Suprapubic skin (tissue), 3 donors: ENCODE measurements around the gene REG3A.

Experiments used
- EP300 ChIP-seq: sonication (generic); formaldehyde crosslinking; IDR thresholded peaks from one replicate; pipeline ENCODE4 v1.6.1; 2017; ENCODE audit warnings: antibody characterized with exemption
- POLR2A ChIP-seq, 2 donors: fragments of 450-650 bp; IDR thresholded peaks; one replicate each; pipeline ENCODE4 v1.6.1; 2017; ENCODE audit warnings: antibody characterized with exemption in 2 of 2, mild to moderate bottlenecking in 2 of 2, moderate library complexity in 2 of 2
- TF ChIP-seq, protein P1 (sequence below), 2 donors: fragments of 200-600 bp in 1 of 2; fragments of 450-650 bp in 1 of 2; sonication (generic) in 1 of 2; IDR thresholded peaks; one replicate each; pipeline ENCODE4 v1.5.1; 2016 to 2019; ENCODE audit warnings: antibody characterized with exemption in 2 of 2, mild to moderate bottlenecking in 1 of 2, moderate library complexity in 1 of 2

DNA sequence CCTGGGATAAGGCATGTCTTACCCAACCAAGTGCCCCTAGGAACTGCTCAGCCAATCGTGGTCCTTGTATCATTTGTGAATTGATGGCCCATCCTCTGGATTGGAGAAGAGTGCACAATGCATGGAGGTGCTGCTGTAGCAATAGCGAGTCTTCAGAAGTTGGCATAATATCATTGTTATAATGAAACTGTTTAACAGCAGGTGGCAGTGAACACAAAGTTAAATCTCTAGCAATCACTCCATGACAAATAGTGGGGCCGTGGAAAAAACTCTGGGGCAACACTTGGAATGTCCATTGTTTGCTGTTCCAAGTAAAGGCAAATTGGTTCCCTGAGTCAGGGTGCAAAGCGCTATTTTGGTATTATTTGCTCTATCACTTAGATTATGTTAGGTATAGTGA is 27.9 kb downstream of the REG3A start:
- TF ChIP-seq, protein P1, sequence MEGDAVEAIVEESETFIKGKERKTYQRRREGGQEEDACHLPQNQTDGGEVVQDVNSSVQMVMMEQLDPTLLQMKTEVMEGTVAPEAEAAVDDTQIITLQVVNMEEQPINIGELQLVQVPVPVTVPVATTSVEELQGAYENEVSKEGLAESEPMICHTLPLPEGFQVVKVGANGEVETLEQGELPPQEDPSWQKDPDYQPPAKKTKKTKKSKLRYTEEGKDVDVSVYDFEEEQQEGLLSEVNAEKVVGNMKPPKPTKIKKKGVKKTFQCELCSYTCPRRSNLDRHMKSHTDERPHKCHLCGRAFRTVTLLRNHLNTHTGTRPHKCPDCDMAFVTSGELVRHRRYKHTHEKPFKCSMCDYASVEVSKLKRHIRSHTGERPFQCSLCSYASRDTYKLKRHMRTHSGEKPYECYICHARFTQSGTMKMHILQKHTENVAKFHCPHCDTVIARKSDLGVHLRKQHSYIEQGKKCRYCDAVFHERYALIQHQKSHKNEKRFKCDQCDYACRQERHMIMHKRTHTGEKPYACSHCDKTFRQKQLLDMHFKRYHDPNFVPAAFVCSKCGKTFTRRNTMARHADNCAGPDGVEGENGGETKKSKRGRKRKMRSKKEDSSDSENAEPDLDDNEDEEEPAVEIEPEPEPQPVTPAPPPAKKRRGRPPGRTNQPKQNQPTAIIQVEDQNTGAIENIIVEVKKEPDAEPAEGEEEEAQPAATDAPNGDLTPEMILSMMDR (IDR thresholded peaks at IDR 0.05) = no peak
- TF ChIP-seq POLR2A (IDR thresholded peaks at IDR 0.05) (no peak), EP300 (no peak)
